C1 segment of cervical spinal cord (tissue), 14 donors: Measurements from ENCODE around the gene EIF5AL1.
A peak's percentile ranks its signal among the peaks of the same experiment; 100 is the strongest.
"Not testable (repeated sequence)": the region's sequence is repeated elsewhere in the genome, so short reads cannot be mapped to it uniquely, and the experiment has no call there.

Source experiments
- DNase-seq, 14 donors: peaks; one replicate each; lab custom pipeline; 2025; lab: John Stamatoyannopoulos, UW

Gene EIF5AL1

DNA sequence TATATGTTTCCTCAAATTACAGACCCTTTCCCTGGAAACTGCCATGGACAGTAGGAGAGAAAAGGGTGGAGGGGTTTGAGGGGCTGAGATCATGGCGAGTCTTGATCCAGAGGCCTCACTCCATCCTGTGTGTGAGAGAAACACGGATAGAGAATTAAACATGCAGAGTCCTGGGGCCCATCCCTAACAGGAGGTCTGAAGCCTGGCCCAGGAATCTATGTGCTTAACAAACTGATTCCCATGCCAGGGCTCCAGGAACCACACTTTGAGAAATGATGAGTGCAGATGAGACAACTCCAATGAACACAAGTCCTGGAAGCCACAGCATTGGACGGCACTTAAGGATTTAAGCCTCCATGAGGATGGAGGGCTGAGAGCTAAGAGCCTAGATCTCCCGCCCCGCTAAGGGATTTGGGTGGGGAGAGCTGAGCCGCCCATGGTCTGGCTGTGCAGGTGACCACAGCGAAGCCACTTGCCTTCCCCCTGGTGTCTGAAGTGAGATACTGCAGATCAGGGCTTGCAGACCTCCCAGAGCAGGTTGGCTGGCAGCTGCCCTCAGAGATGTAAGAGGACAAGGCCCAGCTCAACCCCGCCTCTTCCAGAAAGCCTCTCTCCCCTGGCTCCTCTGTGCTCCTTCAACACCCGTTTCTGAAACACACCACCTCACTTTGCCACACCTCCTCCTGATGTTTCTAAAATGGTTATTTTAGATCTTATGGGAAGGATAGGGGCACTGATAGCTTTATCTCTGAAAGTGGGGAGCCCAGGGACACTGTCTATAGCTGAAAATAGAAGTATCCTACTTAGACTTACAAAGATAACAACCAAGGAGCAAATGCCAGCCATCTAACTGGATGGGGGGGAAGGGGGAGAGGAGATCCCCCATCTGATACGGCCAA lies 24.8 kb upstream of the EIF5AL1 start:
- DNase-seq: peak in 2 of 14 donors; percentile 18 to 24

DNA sequence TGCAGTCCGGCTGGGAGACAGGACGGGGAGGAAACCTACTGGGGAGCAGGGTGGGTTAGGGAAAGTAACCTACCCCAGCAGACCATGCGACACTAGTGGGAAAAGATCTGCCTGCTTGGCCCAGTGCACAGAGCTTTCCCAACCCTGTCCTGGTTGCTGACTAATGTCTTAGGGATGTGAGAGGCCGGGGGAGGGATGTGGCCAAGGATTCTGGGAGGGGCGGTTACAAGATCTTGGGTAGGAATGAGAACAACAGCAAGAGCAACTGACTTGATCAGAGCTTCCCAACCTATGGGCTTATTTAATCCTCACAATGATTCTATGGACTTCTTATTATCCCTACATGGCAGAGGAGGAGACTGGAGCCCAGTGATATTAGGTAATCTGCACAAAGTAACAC lies 24.0 kb upstream of the EIF5AL1 start:
- DNase-seq: no peak

- no peak for DNase-seq
Observed at GRCh38 chr10:79488870-79489269, 23.5 kb upstream of the EIF5AL1 start.

- DNase-seq: no peak
Observed at GRCh38 chr10:79490400-79491142, 21.8 kb upstream of the EIF5AL1 start.

DNA sequence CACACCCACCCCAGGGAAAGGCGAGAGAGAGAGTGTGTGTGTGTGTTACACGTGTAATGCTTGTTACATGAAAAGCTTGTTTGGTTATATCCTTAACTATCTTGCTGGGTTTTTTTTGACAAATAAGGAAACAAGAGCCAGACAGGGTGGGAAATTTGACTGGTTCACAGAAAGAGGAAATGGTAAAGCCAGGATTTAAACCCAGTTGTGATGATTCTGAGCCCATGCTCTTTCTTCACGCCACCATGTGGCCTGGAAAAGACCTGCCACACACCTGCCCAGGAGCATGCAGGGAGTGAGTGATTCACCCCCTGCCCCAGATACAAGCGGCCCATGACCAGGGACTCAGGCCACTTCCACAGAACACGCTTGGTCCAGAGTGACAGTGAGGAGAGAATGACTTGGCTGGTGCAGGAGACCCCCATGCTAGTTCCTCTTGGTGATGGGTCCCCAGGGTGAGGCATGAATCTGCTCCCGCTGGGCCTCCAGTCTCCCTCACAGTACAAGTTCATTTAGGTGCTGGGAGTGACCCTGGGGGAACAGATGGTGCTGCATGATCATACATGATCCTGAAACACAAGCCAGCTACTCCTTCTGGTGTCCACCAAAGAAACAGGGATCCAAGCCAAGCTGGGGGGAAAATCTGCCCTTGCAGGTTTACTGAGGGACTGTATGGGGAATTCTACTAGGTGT lies 21.0 kb upstream of the EIF5AL1 start:
- DNase-seq: peak in 1 of 14 donors; percentile 13

- no peak for DNase-seq
Observed at GRCh38 chr10:79492256-79492655, 20.1 kb upstream of the EIF5AL1 start.

DNA sequence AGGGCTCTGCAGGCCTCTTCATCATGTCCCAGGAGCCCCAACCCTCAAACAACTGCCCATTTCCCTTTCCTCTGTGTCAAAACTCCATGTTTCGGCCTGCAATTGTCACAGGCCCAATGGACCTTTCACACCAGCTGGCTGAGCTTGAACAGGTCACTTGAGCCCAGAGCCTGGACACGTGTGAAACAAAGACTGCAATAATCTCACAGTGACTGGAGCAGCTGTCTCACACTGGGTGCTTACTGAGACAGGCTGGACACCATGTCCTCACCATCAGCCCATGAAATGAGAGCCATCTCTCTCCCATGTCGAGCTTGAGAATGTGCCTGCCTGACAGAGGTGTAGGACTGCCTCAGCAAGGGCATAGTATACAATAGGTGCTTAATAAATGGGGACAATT lies 19.5 kb upstream of the EIF5AL1 start:
- no peak for DNase-seq

DNA sequence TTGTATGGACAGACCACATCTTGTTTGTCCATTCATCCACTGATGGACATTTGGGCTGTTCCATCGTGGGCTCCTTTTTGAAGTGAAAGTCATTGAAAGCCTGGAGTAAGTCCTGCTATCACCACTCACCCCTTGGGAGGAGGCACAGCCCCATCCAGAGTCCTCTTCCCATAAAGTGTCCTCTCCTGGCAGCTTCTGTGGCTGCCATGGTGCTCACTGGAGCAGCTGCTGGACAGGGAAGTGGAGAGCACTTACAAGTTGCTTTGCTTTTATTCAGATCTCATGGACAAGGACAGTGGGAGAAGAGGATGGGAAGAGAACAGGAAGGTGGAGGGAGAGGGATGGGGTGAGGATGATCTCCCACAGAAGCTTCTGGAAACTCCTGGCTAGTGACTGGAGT lies 18.5 kb upstream of the EIF5AL1 start:
- DNase-seq: no peak

GRCh38 chr10:79494871-79495705 lies 17.2 kb upstream of the EIF5AL1 start:
- DNase-seq: no peak

GRCh38 chr10:79495791-79496190 lies 16.5 kb upstream of the EIF5AL1 start:
- DNase-seq: no peak

DNA sequence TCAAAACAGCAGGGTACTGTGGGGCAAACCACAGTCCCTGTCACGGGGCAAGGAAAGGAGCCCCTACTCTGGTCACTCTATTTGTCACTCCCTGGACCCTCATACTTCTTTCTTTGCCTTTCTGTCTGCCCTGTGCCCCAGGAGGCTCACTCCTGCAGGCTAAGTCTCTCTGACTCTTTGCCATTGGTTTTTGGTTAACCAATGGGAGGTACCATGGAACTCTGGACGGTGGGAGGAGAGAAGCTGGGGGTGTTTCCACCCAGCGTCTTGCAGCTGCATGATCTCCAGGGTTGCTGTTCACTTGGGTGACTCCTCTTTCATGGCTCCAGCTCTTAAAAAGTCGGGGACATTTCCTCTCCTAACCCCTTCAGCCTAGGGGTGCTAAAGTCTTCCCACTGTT lies 15.4 kb upstream of the EIF5AL1 start:
- no peak for DNase-seq

GRCh38 chr10:79498291-79498829 lies 14.0 kb upstream of the EIF5AL1 start:
- DNase-seq: no peak

DNA sequence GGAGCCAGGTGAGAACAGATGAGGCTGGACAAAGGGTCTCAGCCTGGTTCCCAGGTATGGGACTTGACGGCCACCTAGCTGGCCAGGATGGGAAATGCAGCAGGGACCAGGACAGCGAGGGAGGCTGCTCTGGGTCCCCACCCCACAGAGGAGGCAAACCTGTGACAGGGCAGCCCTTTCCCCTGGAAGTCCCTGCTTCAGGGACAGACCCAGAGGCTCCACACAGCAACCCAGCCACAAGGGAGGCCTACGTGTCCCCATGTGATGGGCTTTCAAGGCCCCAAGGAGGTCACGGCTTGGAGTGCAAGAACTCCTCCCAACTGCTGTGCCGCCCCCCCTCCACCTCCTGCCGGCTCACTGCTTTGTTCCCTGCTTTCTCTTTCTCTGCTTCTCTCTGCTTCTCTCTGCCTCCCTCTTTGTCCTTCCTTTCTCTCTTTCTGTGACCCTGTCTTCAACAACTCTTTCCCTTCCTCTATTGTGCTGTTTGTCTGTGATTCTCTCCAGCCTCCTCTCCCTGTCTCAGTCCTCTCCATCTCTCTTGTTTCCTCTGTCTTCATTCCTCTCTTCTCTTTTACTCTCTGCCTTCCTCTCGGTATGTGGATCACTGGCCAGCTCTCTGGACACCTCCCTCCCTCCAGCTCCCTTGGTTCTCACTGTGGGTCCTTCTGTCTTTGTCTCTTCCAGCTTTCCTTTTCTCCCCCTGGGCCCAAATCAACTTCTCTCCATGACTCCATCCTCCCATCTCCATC lies 9.6 kb upstream of the EIF5AL1 start:
- DNase-seq: no peak

DNA sequence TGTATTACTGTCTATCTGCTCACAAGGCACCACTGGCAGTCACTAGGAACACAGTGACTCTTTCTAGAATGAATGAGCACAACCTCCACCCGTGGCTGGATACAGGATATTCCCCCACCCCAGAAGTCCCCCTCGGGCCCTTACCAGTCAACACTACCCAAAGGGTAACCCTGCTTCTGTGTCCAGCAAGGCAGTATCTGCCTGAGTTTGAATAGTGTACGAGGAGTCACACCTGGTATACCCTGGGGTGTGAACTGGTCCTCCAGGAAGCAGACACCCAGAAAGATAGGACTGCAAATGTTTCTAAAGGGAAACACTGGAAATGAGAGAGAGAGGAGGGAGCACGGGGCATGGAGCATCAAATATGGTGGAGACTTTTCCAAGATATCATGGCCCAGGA lies 8.5 kb upstream of the EIF5AL1 start:
- DNase-seq: not testable (repeated sequence)

DNA sequence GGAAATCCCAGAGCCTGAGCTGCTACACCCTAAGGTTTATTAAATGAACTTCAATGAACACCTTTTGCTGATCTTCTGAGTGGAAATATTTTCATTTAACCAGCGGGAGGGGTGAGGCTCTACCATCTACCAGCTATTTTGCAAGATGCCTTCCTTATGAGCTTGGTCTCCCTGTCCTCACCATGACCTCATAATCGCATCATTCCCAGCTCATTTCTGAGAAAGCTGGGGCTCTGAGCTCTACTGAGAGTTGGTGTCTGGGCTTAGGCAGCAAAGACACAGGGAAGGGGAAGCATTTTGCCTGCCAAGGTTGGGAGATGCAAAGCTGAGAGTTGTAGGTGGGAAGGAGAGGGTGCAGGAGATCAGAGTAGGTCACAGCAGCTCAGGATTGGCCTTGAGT lies 7.8 kb upstream of the EIF5AL1 start:
- not testable (repeated sequence) for DNase-seq

GRCh38 chr10:79505328-79505727 lies 7.0 kb upstream of the EIF5AL1 start:
- peak in 1 of 14 donors; percentile 79 for DNase-seq

DNA sequence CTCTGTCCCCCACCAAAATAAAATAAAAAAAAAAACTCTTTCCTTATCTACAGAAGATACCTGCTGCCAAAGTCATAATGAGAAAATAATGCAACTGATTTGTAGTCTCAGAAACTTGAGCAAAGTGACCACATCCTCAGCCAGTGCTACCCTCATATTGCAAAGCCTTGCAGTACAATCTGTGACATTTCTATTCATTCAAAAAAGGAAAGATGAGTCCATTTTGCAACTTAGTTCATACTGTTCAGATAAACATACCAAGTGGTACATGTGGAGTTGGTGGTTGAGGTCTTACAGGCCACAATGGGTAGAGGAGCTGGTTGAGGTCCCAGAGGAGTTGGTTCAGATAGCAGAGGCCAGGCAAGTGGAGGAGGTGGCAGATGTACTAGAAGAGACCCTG lies 6.5 kb upstream of the EIF5AL1 start:
- DNase-seq: no peak

DNA sequence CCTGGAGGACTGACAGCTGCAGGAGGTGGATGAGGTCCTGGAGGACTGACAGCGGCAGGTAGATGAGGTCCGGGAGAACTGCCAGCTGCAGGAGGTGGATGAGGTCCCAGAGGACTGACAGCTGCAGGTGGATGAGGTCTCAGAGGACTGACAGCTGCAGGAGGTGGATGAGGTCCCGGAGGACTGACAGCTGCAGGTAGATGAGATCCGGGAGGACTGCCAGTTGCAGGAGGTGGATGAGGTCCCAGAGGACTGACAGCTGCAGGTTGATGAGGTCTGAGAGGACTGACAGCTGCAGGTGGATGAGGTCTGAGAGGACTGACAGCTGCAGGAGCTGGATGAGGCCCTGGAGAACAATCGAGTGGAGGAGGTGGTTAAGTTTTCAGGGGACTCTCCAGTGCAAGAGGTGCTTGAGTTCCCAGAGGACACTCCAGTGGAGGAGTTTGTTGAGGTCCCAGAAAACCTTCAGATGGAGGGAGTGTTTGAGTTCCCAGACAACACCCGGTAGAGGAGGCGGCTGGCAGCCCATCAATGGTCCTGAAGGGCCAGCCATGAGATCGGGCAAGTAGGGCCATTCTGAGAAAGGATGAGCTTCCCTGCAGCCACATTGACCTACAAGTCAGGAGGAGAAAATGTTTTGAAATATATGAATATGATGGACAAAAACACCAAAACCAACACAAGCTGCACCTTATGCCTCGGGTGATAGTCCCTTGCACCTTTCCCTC lies 4.7 kb upstream of the EIF5AL1 start:
- DNase-seq: no peak

DNA sequence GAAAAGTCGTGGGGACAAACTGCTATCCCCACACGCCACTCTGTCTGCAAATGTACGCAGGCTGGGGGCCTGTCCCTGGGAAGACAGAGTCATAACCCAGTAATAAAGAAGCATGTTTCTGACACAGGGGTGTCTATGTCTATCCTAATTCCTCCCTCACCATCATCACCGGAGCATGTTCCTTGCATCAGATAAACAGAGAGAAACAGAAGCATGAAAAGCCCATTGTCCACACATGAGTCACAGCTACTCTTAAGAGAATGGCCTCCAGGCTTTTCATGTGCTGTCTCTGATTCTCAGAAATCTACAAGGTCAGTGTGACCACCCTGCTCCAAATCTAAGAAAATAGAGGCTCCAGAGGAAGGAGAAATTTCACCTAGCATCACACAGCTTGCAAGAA lies 4.1 kb upstream of the EIF5AL1 start:
- not testable (repeated sequence) for DNase-seq
